ENCODE data around the gene ARL8A.
"Not testable (repeated sequence)": the region's sequence is repeated elsewhere in the genome, so short reads cannot be mapped to it uniquely, and the experiment has no call there.

ARL8A gene

GRCh38 chr1:202144402-202145067 lies at the start of gene ARL8A:
Gene ARL8A, minus strand, starts transcription at chr1:202144737. Its CDS starts 165 bp downstream, at chr1:202144572.
- H3K27ac Mint-ChIP-seq = peak within 1 kb of the TSS; percentile 93
- no peaks in the 10 kb centered on the region for H3K27me3 Mint-ChIP-seq (ENCODE audit: low read depth)
- H3K4me3 Mint-ChIP-seq = peak within 1 kb of the TSS; percentile 97
- peaks cover 24% of the 10 kb centered on the region for H3K4me1 Mint-ChIP-seq (ENCODE audit: low read depth)
- no peaks in the 10 kb centered on the region for H3K9me3 Mint-ChIP-seq
- peaks cover 23% of the 10 kb centered on the region for H3K36me3 Mint-ChIP-seq (ENCODE audit: low read depth)

GRCh38 chr1:202194328-202194648 lies 49.8 kb upstream of the ARL8A start:
- Mint-ChIP-seq H3K36me3 (ENCODE audit: low read depth) (no peaks in the 10 kb centered on the region), H3K9me3 (no peaks in the 10 kb centered on the region), H3K27ac (no peak overlapping the region), H3K27me3 (ENCODE audit: low read depth) (peaks cover 54% of the 10 kb centered on the region), H3K4me3 (no peak overlapping the region), H3K4me1 (ENCODE audit: low read depth) (peaks cover 4% of the 10 kb centered on the region)

GRCh38 chr1:202193614-202194327 lies 49.2 kb upstream of the ARL8A start, which contains the start of gene LGR6:
Gene LGR6, plus strand, starts transcription at chr1:202193799. Its CDS starts 191 bp downstream, at chr1:202193990.
- Mint-ChIP-seq H3K27ac (no peak within 1 kb of the TSS), H3K4me3 (no peak within 1 kb of the TSS), H3K4me1 (ENCODE audit: low read depth) (peaks cover 4% of the 10 kb centered on the region)

GRCh38 chr1:202192770-202193613 lies 48.5 kb upstream of the ARL8A start:
- Mint-ChIP-seq H3K36me3 (ENCODE audit: low read depth) (no peaks in the 10 kb centered on the region), H3K4me1 (ENCODE audit: low read depth) (peaks cover 1% of the 10 kb centered on the region), H3K4me3 (no peak overlapping the region), H3K27me3 (ENCODE audit: low read depth) (peaks cover 44% of the 10 kb centered on the region), H3K9me3 (no peaks in the 10 kb centered on the region), H3K27ac (no peak overlapping the region)

More at GRCh38 chr1:202193614-202194327, 49.2 kb upstream of the ARL8A start, which contains the start of gene LGR6:
- Mint-ChIP-seq H3K9me3 (no peaks in the 10 kb centered on the region), H3K27me3 (ENCODE audit: low read depth) (peaks cover 50% of the 10 kb centered on the region), H3K36me3 (ENCODE audit: low read depth) (no peaks in the 10 kb centered on the region)

- not testable (repeated sequence) for H3K4me1 Mint-ChIP-seq (ENCODE audit: low read depth); H3K4me3 Mint-ChIP-seq
- H3K27me3 Mint-ChIP-seq (ENCODE audit: low read depth) = peaks cover 32% of the 10 kb centered on the region
These were observed 46.9 kb upstream of the ARL8A start for GRCh38 chr1:202191391-202191790.

GRCh38 chr1:202189918-202190715 lies 45.6 kb upstream of the ARL8A start:
- Mint-ChIP-seq H3K9me3 (no peaks in the 10 kb centered on the region), H3K27ac (no peak overlapping the region), H3K36me3 (ENCODE audit: low read depth) (no peaks in the 10 kb centered on the region), H3K4me3 (no peak overlapping the region), H3K4me1 (ENCODE audit: low read depth) (peaks cover 1% of the 10 kb centered on the region), H3K27me3 (ENCODE audit: low read depth) (peaks cover 24% of the 10 kb centered on the region)

More at GRCh38 chr1:202191391-202191790, 46.9 kb upstream of the ARL8A start:
- H3K9me3 Mint-ChIP-seq; H3K36me3 Mint-ChIP-seq (ENCODE audit: low read depth); H3K27ac Mint-ChIP-seq: not testable (repeated sequence)

GRCh38 chr1:202189001-202189790 lies 44.7 kb upstream of the ARL8A start:
- Mint-ChIP-seq H3K27ac (no peak overlapping the region), H3K4me3 (no peak overlapping the region), H3K27me3 (ENCODE audit: low read depth) (peaks cover 14% of the 10 kb centered on the region), H3K36me3 (ENCODE audit: low read depth) (no peaks in the 10 kb centered on the region), H3K9me3 (no peaks in the 10 kb centered on the region), H3K4me1 (ENCODE audit: low read depth) (peaks cover 5% of the 10 kb centered on the region)

GRCh38 chr1:202187697-202188407 lies 43.3 kb upstream of the ARL8A start:
- Mint-ChIP-seq H3K27ac (no peak overlapping the region), H3K9me3 (no peaks in the 10 kb centered on the region), H3K4me3 (no peak overlapping the region), H3K36me3 (ENCODE audit: low read depth) (no peaks in the 10 kb centered on the region), H3K4me1 (ENCODE audit: low read depth) (peaks cover 7% of the 10 kb centered on the region), H3K27me3 (ENCODE audit: low read depth) (peaks cover 8% of the 10 kb centered on the region)

- Mint-ChIP-seq H3K4me3 (no peak overlapping the region), H3K27me3 (ENCODE audit: low read depth) (peaks cover 3% of the 10 kb centered on the region), H3K9me3 (no peaks in the 10 kb centered on the region), H3K4me1 (ENCODE audit: low read depth) (peaks cover 7% of the 10 kb centered on the region), H3K36me3 (ENCODE audit: low read depth) (no peaks in the 10 kb centered on the region), H3K27ac (no peak overlapping the region)
These were observed 42.6 kb upstream of the ARL8A start for GRCh38 chr1:202187041-202187671.

GRCh38 chr1:202186327-202186726 lies 41.8 kb upstream of the ARL8A start:
- Mint-ChIP-seq H3K36me3 (ENCODE audit: low read depth) (no peaks in the 10 kb centered on the region), H3K9me3 (no peaks in the 10 kb centered on the region), H3K27ac (no peak overlapping the region), H3K27me3 (ENCODE audit: low read depth) (peaks cover 3% of the 10 kb centered on the region), H3K4me1 (ENCODE audit: low read depth) (peaks cover 7% of the 10 kb centered on the region), H3K4me3 (no peak overlapping the region)

- no peaks in the 10 kb centered on the region for H3K9me3 Mint-ChIP-seq
- peaks cover 3% of the 10 kb centered on the region for H3K27me3 Mint-ChIP-seq (ENCODE audit: low read depth)
- no peak overlapping the region for H3K27ac Mint-ChIP-seq
- no peaks in the 10 kb centered on the region for H3K36me3 Mint-ChIP-seq (ENCODE audit: low read depth)
- peaks cover 7% of the 10 kb centered on the region for H3K4me1 Mint-ChIP-seq (ENCODE audit: low read depth)
- no peak overlapping the region for H3K4me3 Mint-ChIP-seq
These were observed 40.4 kb upstream of the ARL8A start for GRCh38 chr1:202184750-202185460.

Data from T-helper 1 cell treated with Interleukin-12 subunit alpha and Interleukin-12 subunit beta and Interleukin-4 antibody, amounts not matched to agents 30 μg/mL and 1 μg/mL, for 36 hours (primary cell).